SKM-1 treated with dmso at 0.1 percent for 144 hours (cell line): ENCODE results near the gene CEP112.
"Not testable (repeated sequence)": the region's sequence is repeated elsewhere in the genome, so short reads cannot be mapped to it uniquely, and the experiment has no call there.

Experiments
- DNase-seq: peaks from one replicate; lab custom pipeline; 2025; ENCODE audit not compliant: unreplicated experiment; lab: John Stamatoyannopoulos, UW

CEP112 gene

GRCh38 chr17:65745241-65745640, 446.7 kb downstream of the CEP112 start:
- DNase-seq: no peak

- DNase-seq: no peak
These were observed 448.7 kb downstream of the CEP112 start for GRCh38 chr17:65743308-65743655.

- DNase-seq: no peak
These were observed 449.3 kb downstream of the CEP112 start for GRCh38 chr17:65742403-65743307.

- DNase-seq: no peak
These were observed 450.2 kb downstream of the CEP112 start for GRCh38 chr17:65741710-65742109.

GRCh38 chr17:65739034-65739433, 452.9 kb downstream of the CEP112 start:
- DNase-seq: no peak

GRCh38 chr17:65737451-65737850, 454.5 kb downstream of the CEP112 start:
- no peak for DNase-seq

- no peak for DNase-seq
These were observed 458.6 kb downstream of the CEP112 start for GRCh38 chr17:65733314-65733713.

GRCh38 chr17:65732667-65733066, 459.3 kb downstream of the CEP112 start:
- DNase-seq: not testable (repeated sequence)

- DNase-seq: no peak
These were observed 461.2 kb downstream of the CEP112 start for GRCh38 chr17:65730711-65731169.

- DNase-seq: no peak
These were observed 462.7 kb downstream of the CEP112 start for GRCh38 chr17:65729207-65729606.

GRCh38 chr17:65727832-65728231, 464.1 kb downstream of the CEP112 start:
- DNase-seq: no peak

GRCh38 chr17:65727246-65727645, 464.7 kb downstream of the CEP112 start:
- DNase-seq: no peak

- DNase-seq: no peak
These were observed 468.3 kb downstream of the CEP112 start for GRCh38 chr17:65723431-65724151.

GRCh38 chr17:65718601-65719000, 473.3 kb downstream of the CEP112 start:
- DNase-seq: no peak

GRCh38 chr17:65712383-65713267, 479.3 kb downstream of the CEP112 start:
- DNase-seq: no peak

- DNase-seq: no peak
These were observed 480.2 kb downstream of the CEP112 start for GRCh38 chr17:65711671-65712276.

- no peak for DNase-seq
These were observed 484.2 kb downstream of the CEP112 start for GRCh38 chr17:65707780-65708179.

- no peak for DNase-seq
These were observed 487.2 kb downstream of the CEP112 start for GRCh38 chr17:65704731-65705130.

GRCh38 chr17:65703891-65704290, 488.0 kb downstream of the CEP112 start:
- no peak for DNase-seq

- no peak for DNase-seq
These were observed 492.5 kb downstream of the CEP112 start for GRCh38 chr17:65699459-65699858.
